Thyroid gland (tissue), 4 donors: ENCODE results near the gene BZW2.

Source experiments
- CTCF ChIP-seq, 6 experiments: fragments of 200-600 bp in 3 of 6; fragments of 450-650 bp in 3 of 6; sonication (generic) in 3 of 6; IDR thresholded peaks; one replicate each; pipeline ENCODE4 v1.5.1; 2016 to 2019; ENCODE audit warnings: antibody characterized with exemption in 6 of 6, mild to moderate bottlenecking in 2 of 6, inconsistent platforms in 1 of 6, moderate library complexity in 1 of 6
- POLR2A ChIP-seq, 2 donors: fragments of 450-650 bp; IDR thresholded peaks; one replicate each; pipeline ENCODE4 v1.6.1; 2017; ENCODE audit warnings: antibody characterized with exemption in 2 of 2, mild to moderate bottlenecking in 2 of 2, moderate library complexity in 1 of 2

GRCh38 chr7:16660702-16661464 lies 14.9 kb downstream of the BZW2 start:
- TF ChIP-seq POLR2A (IDR thresholded peaks at IDR 0.05) (no peak), CTCF (IDR thresholded peaks at IDR 0.05) (no peak)
